Endodermal cell (in vitro differentiated cells): Measurements from ENCODE around the gene IL16. TPM values are rescaled to one million over a fixed set of nuclear protein-coding genes. Genes with fewer than 3 reads are reported as not detected.

Source experiments
- DNase-seq: peaks from one replicate; pipeline ENCODE4 v3.0.0-alpha.2; 2017
- H3K27ac ChIP-seq: 2 replicates; pipeline ENCODE4 v1.5.1; 2013; ENCODE audit warnings: mild to moderate bottlenecking, low read depth, low read length, moderate library complexity
- H3K27me3 ChIP-seq: 2 replicates; pipeline ENCODE4 v1.6.1; 2013; ENCODE audit warnings: mild to moderate bottlenecking, low read length, moderate library complexity; ENCODE audit not compliant: insufficient read depth, control insufficient read depth, poor library complexity, severe bottlenecking
- H3K36me3 ChIP-seq: 2 replicates; pipeline ENCODE4 v1.7.0; 2013; ENCODE audit warnings: mild to moderate bottlenecking, low read length, moderate library complexity; ENCODE audit not compliant: control insufficient read depth, insufficient read depth
- H3K4me1 ChIP-seq: one replicate; pipeline ENCODE4 v1.7.0; 2013; ENCODE audit warnings: low read length; ENCODE audit not compliant: control insufficient read depth, insufficient read depth
- H3K4me3 ChIP-seq: 2 replicates; pipeline ENCODE4 v1.5.1; 2013; ENCODE audit warnings: mild to moderate bottlenecking, low read length, moderate library complexity
- H3K9ac ChIP-seq: 2 replicates; pipeline ENCODE4 v1.6.1; 2013; ENCODE audit warnings: mild to moderate bottlenecking, low read length, moderate library complexity; ENCODE audit not compliant: poor library complexity, severe bottlenecking; ENCODE audit errors: extremely low read depth
- H3K9me3 ChIP-seq: 2 replicates; pipeline ENCODE4 v1.6.1; 2013; ENCODE audit warnings: mild to moderate bottlenecking, low read length, moderate library complexity; ENCODE audit not compliant: control insufficient read depth
- H3K27ac Mint-ChIP-seq: 2 replicates; pipeline ENCODE4 v1.8.0; 2020; ENCODE audit warnings: mixed read lengths
- H3K27me3 Mint-ChIP-seq: 2 replicates; pipeline ENCODE4 v1.8.0; 2021; ENCODE audit warnings: mild to moderate bottlenecking, mixed read lengths; ENCODE audit not compliant: insufficient read depth
- H3K36me3 Mint-ChIP-seq: 2 replicates; pipeline ENCODE4 v1.8.0; 2020; ENCODE audit warnings: low read depth, mixed read lengths
- H3K4me1 Mint-ChIP-seq: 2 replicates; pipeline ENCODE4 v1.8.0; 2020; ENCODE audit warnings: mixed read lengths
- H3K4me3 Mint-ChIP-seq: 2 replicates; pipeline ENCODE4 v1.8.0; 2020; ENCODE audit warnings: mild to moderate bottlenecking, moderate library complexity, mixed read lengths
- H3K9me3 Mint-ChIP-seq: 2 replicates; pipeline ENCODE4 v1.8.0; 2020; ENCODE audit warnings: mild to moderate bottlenecking, mixed read lengths
- WGBS, 2 experiments: methylation state at CpG; one replicate each; pipeline versions ENCODE4 v1.1.5 to v1.1.7; 2013; ENCODE audit warnings: missing lambda C conversion rate in 2 of 2, mixed read lengths in 1 of 2; ENCODE audit not compliant: insufficient coverage in 1 of 2, insufficient read length in 1 of 2; 5-methylcytosine and 5-hydroxymethylcytosine counted together
- total RNA-seq, 2 donors: library from RNA; stranded (reverse); fragmentation: NEBNext Ultra II Directional in 1 of 2; extraction: Animal tissue kit (Norgen Biotek cat#: 25700) in 1 of 2; gene quantifications; 2 replicates in 1 of 2; 3 replicates in 1 of 2; pipeline ENCODE4 v1.2.1, GENCODE V29; 2021
- TF ChIP-seq, protein P1 (sequence below): fragments of 200-600 bp; sonication (generic); conservative IDR thresholded peaks from 2 replicates; pipeline ENCODE4 v1.5.0; 2021; ENCODE audit warnings: antibody characterized with exemption, mild to moderate bottlenecking

The IL16 gene
- total RNA-seq, 2 donors from 2014 or later, result 0.13 to 0.24 TPM

DNA sequence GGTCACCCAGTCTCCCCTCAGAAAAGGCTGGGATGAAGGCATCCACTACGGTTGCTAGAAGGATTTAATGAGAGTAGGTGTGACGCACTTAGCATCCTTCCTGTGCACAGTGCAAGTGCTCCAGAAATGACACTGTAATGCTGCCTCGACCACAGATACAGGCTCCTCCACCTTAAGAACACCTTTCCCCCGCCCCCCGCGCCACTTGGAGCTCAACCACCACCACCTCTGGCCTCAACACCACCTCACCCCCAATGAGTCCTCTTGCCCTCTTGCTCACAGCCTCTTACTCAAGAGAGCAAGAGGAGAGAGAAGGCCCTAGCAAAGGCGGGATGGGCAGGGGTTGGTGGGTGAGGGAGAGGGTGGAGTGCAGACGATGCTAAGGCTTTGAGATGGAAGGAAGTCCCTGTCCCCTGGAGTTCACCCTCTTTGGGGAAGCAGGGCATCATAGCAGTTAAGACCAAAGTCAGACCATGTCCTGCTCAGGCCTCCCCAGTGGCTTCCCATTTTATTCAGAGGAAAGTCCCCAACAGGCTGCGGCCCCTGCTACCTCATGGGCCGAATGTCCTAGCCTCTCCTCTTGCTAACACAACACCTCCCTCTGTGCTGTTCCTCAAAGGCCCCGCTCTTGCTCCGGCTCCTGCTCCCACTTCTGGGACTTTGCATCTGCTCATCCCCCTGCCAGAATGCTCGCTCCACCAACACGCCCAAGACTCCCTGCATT is 118.9 kb downstream of the IL16 start:
- H3K9ac ChIP-seq, result no peak overlapping the region
- TF ChIP-seq, protein P1, sequence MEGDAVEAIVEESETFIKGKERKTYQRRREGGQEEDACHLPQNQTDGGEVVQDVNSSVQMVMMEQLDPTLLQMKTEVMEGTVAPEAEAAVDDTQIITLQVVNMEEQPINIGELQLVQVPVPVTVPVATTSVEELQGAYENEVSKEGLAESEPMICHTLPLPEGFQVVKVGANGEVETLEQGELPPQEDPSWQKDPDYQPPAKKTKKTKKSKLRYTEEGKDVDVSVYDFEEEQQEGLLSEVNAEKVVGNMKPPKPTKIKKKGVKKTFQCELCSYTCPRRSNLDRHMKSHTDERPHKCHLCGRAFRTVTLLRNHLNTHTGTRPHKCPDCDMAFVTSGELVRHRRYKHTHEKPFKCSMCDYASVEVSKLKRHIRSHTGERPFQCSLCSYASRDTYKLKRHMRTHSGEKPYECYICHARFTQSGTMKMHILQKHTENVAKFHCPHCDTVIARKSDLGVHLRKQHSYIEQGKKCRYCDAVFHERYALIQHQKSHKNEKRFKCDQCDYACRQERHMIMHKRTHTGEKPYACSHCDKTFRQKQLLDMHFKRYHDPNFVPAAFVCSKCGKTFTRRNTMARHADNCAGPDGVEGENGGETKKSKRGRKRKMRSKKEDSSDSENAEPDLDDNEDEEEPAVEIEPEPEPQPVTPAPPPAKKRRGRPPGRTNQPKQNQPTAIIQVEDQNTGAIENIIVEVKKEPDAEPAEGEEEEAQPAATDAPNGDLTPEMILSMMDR, result no peak
- no peak for DNase-seq
- H3K36me3 ChIP-seq, result peaks cover 5% of the 10 kb centered on the region
- Mint-ChIP-seq H3K4me1 (no peaks in the 10 kb centered on the region), H3K27ac (no peak overlapping the region), H3K4me3 (no peak overlapping the region), H3K9me3 (no peaks in the 10 kb centered on the region), H3K36me3 (no peaks in the 10 kb centered on the region), H3K27me3 (no peaks in the 10 kb centered on the region)
- H3K27ac ChIP-seq, result no peak overlapping the region
- no peaks in the 10 kb centered on the region for H3K9me3 ChIP-seq
- 94 to 98% methylated on average over 8 to 14 of the region's 14 CpGs for WGBS, 2 experiments
- no peak overlapping the region for H3K4me3 ChIP-seq
- H3K4me1 ChIP-seq, result no peaks in the 10 kb centered on the region
- no peaks in the 10 kb centered on the region for H3K27me3 ChIP-seq

DNA sequence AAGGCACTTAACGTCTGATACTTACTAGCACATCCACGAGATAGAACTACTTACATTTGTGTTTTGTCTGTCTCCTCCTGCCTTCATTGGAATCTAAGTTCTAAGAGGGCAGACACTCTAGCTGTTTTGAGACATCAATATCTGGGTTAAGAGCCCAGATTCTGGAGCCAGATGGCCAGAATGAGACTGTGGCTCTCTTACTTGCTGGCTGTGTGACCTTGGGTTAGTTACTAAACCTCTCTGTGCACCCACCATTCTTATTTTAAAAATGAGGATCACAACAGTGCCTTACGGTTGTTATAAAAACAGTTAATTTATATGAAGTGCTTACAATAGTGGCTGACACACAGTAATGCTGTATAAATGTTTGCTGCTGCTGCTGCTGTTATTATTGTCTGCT is 119.6 kb downstream of the IL16 start:
- no peak for DNase-seq
- H3K27me3 Mint-ChIP-seq, result no peaks in the 10 kb centered on the region
- H3K4me1 Mint-ChIP-seq, result no peaks in the 10 kb centered on the region
- Histone ChIP-seq H3K4me3 (no peak overlapping the region), H3K27me3 (no peaks in the 10 kb centered on the region), H3K27ac (no peak overlapping the region), H3K36me3 (peaks cover 5% of the 10 kb centered on the region), H3K9me3 (no peaks in the 10 kb centered on the region), H3K4me1 (no peaks in the 10 kb centered on the region), H3K9ac (no peak overlapping the region)
- TF ChIP-seq, protein P1, result no peak
- H3K27ac Mint-ChIP-seq, result no peak overlapping the region
- WGBS, 2 experiments, result 93 to 100% methylated on average over 1 to 3 of the region's 3 CpGs
- H3K4me3 Mint-ChIP-seq, result no peak overlapping the region
- no peaks in the 10 kb centered on the region for H3K36me3 Mint-ChIP-seq
- H3K9me3 Mint-ChIP-seq, result no peaks in the 10 kb centered on the region

DNA sequence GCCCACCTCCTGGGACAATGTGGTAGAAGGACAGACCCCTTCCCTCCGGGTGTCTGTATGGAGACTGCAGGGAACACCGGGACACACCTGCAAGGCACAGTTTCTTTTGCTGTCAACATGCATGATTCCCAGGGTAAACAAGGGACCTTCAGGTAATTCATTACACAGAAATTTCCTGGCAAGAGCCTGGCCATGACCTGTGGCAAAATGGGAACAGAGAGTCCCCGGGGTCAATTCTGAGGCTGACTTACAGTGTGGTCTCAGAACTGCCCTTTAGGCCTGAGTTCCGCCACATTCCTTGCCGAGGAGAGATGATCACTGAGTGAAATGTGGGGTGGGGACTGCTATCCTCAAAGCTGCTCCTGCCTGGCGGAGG is 121.0 kb downstream of the IL16 start:
- Histone ChIP-seq H3K4me3 (no peak overlapping the region), H3K36me3 (peaks cover 5% of the 10 kb centered on the region), H3K27me3 (no peaks in the 10 kb centered on the region), H3K9me3 (no peaks in the 10 kb centered on the region), H3K4me1 (no peaks in the 10 kb centered on the region), H3K27ac (no peak overlapping the region), H3K9ac (no peak overlapping the region)
- Mint-ChIP-seq H3K9me3 (no peaks in the 10 kb centered on the region), H3K4me3 (no peak overlapping the region), H3K36me3 (no peaks in the 10 kb centered on the region), H3K27me3 (peaks cover 4% of the 10 kb centered on the region), H3K4me1 (no peaks in the 10 kb centered on the region), H3K27ac (no peak overlapping the region)
- TF ChIP-seq, protein P1, result no peak
- DNase-seq, result no peak
- WGBS, 2 experiments, result 89 to 97% methylated on average over 5 to 6 of the region's 6 CpGs
